ENCODE measurements around the gene NME5. TPM values are rescaled to one million over a fixed set of nuclear protein-coding genes. Genes with fewer than 3 reads are reported as not detected.

The NME5 gene
- total and polyA plus RNA-seq, 9 of the 15 experiments (the other 6 are each of a cell fraction or from before 2014, with no cell fraction given), result not detected

DNA sequence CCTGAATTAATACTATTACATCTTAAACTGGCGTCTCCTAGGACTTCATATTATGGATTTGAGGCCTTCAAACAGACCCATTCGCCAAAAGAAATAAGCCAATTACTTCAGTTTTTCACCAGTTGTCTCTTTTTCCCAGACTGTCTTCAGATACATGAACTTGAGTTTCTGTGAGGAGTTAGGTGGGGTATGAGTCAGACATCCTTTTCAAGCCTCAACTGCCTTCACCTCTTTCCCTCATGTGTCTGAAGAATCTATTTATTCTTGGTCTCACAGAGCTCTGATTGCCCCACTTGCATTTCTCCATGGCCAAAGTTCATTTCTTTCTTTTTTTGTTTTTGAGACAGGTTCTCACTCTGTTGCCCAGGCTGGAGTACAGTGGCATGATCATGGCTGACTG lies 42.9 kb downstream of the NME5 start:
- Histone ChIP-seq H3K4me1 (replicated peaks in 1 of 2; ENCODE audit: control insufficient read depth in 2 of 2, insufficient read depth in 2 of 2, low read length in 2 of 2) (no peaks in the 10 kb centered on the region), H3K4me2 (ENCODE audit: insufficient read depth, low read length) (no peak overlapping the region), H3K9me1 (ENCODE audit: control insufficient read depth, insufficient read depth, low read length) (no peaks in the 10 kb centered on the region), H3K9me3 (replicated peaks; ENCODE audit: control insufficient read depth, insufficient read depth, low read depth, low read length) (no peaks in the 10 kb centered on the region), H3K4me3 (no peak overlapping the region), H3K27me3 (ENCODE audit: control insufficient read depth in 2 of 2, insufficient read depth in 2 of 2, low read length in 2 of 2) (peaks cover 22 to 43% of the 10 kb centered on the region in 2 experiments), H3K27ac (ENCODE audit: extremely low read depth, low read depth, low read length) (no peak overlapping the region), H3K79me2 (ENCODE audit: control insufficient read depth, insufficient read depth, low read length) (no peaks in the 10 kb centered on the region), H3K9ac (ENCODE audit: insufficient read depth in 1 of 2, low read depth in 2 of 2, low read length in 2 of 2) (no peak overlapping the region), H4K20me1 (replicated peaks; ENCODE audit: control insufficient read depth, insufficient read depth, low read length) (no peaks in the 10 kb centered on the region; the same call in 1 of the 2 replicates), H2AFZ (ENCODE audit: low read depth, low read length) (no peak overlapping the region), H3K36me3 (ENCODE audit: control insufficient read depth, insufficient read depth, low read length) (no peaks in the 10 kb centered on the region)
- WGBS (ENCODE audit: insufficient coverage, low coverage, missing lambda C conversion rate), result 6% methylated on average over 2 of the region's 2 CpGs
- no peak for FAIRE-seq
- intact Hi-C loops (cut with micrococcal nuclease), result no loop called here
- in situ Hi-C loops (cut with MboI), result no loop called here
- CTCF ChIA-PET (ENCODE audit: low intra/inter-chr PET ratio), result no interaction called here
- TF ChIP-seq HMG20A (CRISPR knock-in tag; conservative IDR thresholded peaks at IDR 0.05) (no peak), SMARCA5 (IDR thresholded peaks at IDR 0.05) (no peak), THRAP3 (IDR thresholded peaks at IDR 0.05; ENCODE audit: borderline replicate concordance) (no peak), C11orf30 (IDR thresholded peaks at IDR 0.05; ENCODE audit: low read depth) (no peak), ZNF41 (CRISPR knock-in tag; conservative IDR thresholded peaks at IDR 0.05) (no peak), ZEB2 (IDR thresholded peaks at IDR 0.05) (no peak), PYGO2 (tag; IDR thresholded peaks at IDR 0.05) (no peak), RBBP5 (IDR thresholded peaks at IDR 0.05; ENCODE audit: borderline replicate concordance, insufficient read depth, low read length, poor library complexity, severe bottlenecking) (no peak), SREBF1 (IDR thresholded peaks at IDR 0.05; ENCODE audit: borderline replicate concordance, low read depth, low read length) (no peak), DPF2 (IDR thresholded peaks at IDR 0.05) (no peak), ZNF124 (CRISPR knock-in tag; IDR thresholded peaks at IDR 0.05) (no peak), TCF3 (CRISPR knock-in tag; IDR thresholded peaks at IDR 0.05) (no peak), ELF4 (CRISPR knock-in tag; IDR thresholded peaks at IDR 0.05) (no peak), SRSF9 (IDR thresholded peaks at IDR 0.05; ENCODE audit: borderline replicate concordance, low read depth, low read length) (no peak), ZNF282 (CRISPR knock-in tag; IDR thresholded peaks at IDR 0.05) (no peak)
- TF ChIP-seq, protein P1, sequence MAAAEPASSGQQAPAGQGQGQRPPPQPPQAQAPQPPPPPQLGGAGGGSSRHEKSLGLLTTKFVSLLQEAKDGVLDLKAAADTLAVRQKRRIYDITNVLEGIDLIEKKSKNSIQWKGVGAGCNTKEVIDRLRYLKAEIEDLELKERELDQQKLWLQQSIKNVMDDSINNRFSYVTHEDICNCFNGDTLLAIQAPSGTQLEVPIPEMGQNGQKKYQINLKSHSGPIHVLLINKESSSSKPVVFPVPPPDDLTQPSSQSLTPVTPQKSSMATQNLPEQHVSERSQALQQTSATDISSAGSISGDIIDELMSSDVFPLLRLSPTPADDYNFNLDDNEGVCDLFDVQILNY (CRISPR knock-in tag; IDR thresholded peaks at IDR 0.05), result no peak
- DNase-seq (ENCODE audit: extremely low read depth in 1 of 4, low spot score in 3 of 4), result no peak
- ATAC-seq, result no peak
- no TSS peak for BruUV-seq (replicated peaks)
- POLR2A ChIA-PET, result interaction anchor here (1.3 kb wide), 1 partner anchor 9 kb away, joined by 3 read pairs; no protein-coding TSS in a partner anchor
